Measurements from ENCODE around the gene CDC23.

CDC23 gene

DNA sequence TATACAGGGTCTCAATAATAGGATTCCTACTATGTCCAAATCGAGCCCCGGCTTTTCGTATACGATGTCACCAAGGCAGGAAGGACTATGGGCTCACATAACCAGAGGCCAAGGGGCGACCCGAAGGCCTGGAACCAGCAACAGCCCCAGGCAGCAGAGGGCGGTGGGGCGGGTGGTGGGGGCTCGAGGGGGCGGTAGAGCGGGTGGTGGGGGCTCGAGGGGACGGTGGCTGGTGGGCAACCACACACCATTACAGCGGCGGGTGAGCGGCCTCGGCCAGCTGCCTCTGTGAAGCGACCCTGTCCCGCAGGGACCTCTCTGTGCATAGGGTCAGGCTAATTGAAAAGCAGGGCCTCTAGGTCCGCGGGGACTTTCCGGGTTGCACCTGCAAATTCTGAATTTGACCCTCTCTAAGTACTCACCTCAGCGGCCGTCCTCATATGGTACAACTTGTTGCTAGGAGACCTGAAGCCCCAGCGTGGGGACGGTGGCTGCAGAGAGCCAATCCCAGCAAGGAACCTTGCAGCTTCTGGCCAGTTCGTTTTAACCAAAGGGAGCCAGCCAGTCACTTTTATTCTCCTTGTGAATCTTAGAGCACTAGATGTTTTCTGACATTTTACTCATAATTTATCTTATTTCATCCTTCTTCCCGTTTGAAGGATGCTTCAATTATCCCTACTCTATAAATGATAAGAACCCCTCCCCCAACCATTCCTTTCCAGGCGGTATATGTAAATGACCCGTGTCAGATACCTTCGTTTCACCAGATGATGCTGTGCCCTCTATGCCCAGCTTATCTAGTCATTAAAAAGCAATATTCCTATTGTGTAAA is 74.0 kb downstream of the CDC23 start, which contains the start of gene NME5:
NME5 (minus strand) TSS at position 480 of the 832 bp plus-strand sequence. CDS start 648 bp downstream, outside the sequence.
- H3K36me3 ChIP-seq (ENCODE audit: control insufficient read depth in 4 of 4, insufficient read depth in 4 of 4, low read length in 3 of 4): no peaks in the 10 kb centered on the region
- peaks cover 0 to 2% (median 0%) of the 10 kb centered on the region in 5 experiments for H3K27me3 ChIP-seq (replicated peaks in 2 of 5; ENCODE audit: control insufficient read depth in 4 of 5, insufficient read depth in 5 of 5, low read length in 4 of 5)
- no peak within 1 kb of the TSS for H3K27ac ChIP-seq (ENCODE audit: insufficient read depth in 1 of 2, low read depth in 1 of 2, low read length in 2 of 2, poor library complexity in 1 of 2, severe bottlenecking in 2 of 2)
- WGBS (ENCODE audit: insufficient coverage): 4% methylated on average over 24 of the region's 31 CpGs
- ChIA-PET POLR2A (no interaction called here), CTCF (interaction anchor here (0.9 to 1.6 kb wide), 4 partner anchors 10 to 70 kb away, joined by 4 to 6 read pairs (median 5); no protein-coding TSS in a partner anchor)
- peak within 1 kb of the TSS; percentile 31 to 74 (median 43) for H3K4me3 ChIP-seq (ENCODE audit: control insufficient read depth in 1 of 7, extremely low read depth in 1 of 7, insufficient read depth in 4 of 7, low read depth in 2 of 7, low read length in 6 of 7)
- peaks cover 9 to 14% (median 10%) of the 10 kb centered on the region in 4 experiments for H3K4me1 ChIP-seq (ENCODE audit: control extremely low read depth in 1 of 4, control insufficient read depth in 4 of 4, insufficient read depth in 4 of 4, low read length in 3 of 4)
- DNase-seq: peak; percentile 49 to 69 (median 55)
- no peaks in the 10 kb centered on the region for H3K9me3 ChIP-seq (ENCODE audit: control extremely low read depth in 1 of 5, control insufficient read depth in 4 of 5, insufficient read depth in 2 of 5, low read depth in 1 of 5, low read length in 4 of 5)
